ENCODE results near the gene TEX9.
"Not testable (repeated sequence)": the region's sequence is repeated elsewhere in the genome, so short reads cannot be mapped to it uniquely, and the experiment has no call there.

DNA sequence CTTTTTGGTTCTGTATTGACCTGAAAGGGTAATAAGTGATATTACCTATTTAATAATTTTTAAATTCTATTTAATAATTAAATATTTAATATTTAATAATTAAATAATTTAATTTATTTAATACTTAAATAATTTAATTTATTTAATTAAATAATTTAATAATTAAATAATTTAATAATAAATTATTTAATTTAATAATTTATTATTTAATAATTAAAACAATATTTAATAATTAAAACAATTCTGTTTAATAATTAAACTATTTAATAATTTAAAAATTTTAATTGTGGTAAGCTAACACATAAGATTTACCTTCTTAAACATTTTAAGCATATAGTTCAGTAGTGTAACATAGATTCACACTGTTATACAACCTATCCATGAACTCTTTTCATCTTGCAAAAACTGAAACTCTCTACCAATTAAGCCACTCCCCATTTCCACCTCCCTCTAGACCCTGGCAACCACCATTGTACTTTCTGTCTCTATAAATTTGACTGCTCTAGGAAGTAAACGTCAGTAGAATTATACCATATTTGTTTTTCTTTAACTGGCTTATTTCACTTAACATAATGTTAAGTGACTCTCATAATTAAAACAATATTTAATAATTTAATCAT lies 48.0 kb downstream of the TEX9 start:
- TF ChIP-seq, protein P1, sequence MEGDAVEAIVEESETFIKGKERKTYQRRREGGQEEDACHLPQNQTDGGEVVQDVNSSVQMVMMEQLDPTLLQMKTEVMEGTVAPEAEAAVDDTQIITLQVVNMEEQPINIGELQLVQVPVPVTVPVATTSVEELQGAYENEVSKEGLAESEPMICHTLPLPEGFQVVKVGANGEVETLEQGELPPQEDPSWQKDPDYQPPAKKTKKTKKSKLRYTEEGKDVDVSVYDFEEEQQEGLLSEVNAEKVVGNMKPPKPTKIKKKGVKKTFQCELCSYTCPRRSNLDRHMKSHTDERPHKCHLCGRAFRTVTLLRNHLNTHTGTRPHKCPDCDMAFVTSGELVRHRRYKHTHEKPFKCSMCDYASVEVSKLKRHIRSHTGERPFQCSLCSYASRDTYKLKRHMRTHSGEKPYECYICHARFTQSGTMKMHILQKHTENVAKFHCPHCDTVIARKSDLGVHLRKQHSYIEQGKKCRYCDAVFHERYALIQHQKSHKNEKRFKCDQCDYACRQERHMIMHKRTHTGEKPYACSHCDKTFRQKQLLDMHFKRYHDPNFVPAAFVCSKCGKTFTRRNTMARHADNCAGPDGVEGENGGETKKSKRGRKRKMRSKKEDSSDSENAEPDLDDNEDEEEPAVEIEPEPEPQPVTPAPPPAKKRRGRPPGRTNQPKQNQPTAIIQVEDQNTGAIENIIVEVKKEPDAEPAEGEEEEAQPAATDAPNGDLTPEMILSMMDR (IDR thresholded peaks at IDR 0.05) = not testable (repeated sequence)
- TF ChIP-seq EP300 (IDR thresholded peaks at IDR 0.05) = not testable (repeated sequence)
